ENCODE data around the gene TUFT1.
"Not testable (repeated sequence)": the region's sequence is repeated elsewhere in the genome, so short reads cannot be mapped to it uniquely, and the experiment has no call there.

Gene TUFT1

GRCh38 chr1:151581921-151582320 is 41.8 kb downstream of the TUFT1 start:
- no peak for DNase-seq

GRCh38 chr1:151583796-151584195 is 43.7 kb downstream of the TUFT1 start:
- no peak for DNase-seq

GRCh38 chr1:151584278-151584677 is 44.2 kb downstream of the TUFT1 start:
- no peak for DNase-seq

- DNase-seq, result no peak
Observed at GRCh38 chr1:151584780-151585179, 44.7 kb downstream of the TUFT1 start.

GRCh38 chr1:151585622-151586021 is 45.5 kb downstream of the TUFT1 start:
- no peak for DNase-seq

GRCh38 chr1:151590961-151591360 is 50.9 kb downstream of the TUFT1 start:
- no peak for DNase-seq

- DNase-seq, result no peak
Observed at GRCh38 chr1:151593730-151594129, 53.6 kb downstream of the TUFT1 start.

GRCh38 chr1:151594143-151594625 is 54.1 kb downstream of the TUFT1 start:
- peak; percentile 87 to 89 for DNase-seq

- no peak for DNase-seq
Observed at GRCh38 chr1:151596166-151596953, 56.3 kb downstream of the TUFT1 start.

- not testable (repeated sequence) for DNase-seq
Observed at GRCh38 chr1:151602550-151602949, 62.4 kb downstream of the TUFT1 start.

- DNase-seq, result no peak
Observed at GRCh38 chr1:151604291-151604690, 64.2 kb downstream of the TUFT1 start.

- DNase-seq, result no peak
Observed at GRCh38 chr1:151606384-151606783, 66.3 kb downstream of the TUFT1 start.

GRCh38 chr1:151606857-151607256 is 66.7 kb downstream of the TUFT1 start:
- DNase-seq, result no peak

- DNase-seq, result no peak
Observed at GRCh38 chr1:151610142-151610541, 70.0 kb downstream of the TUFT1 start.

GRCh38 chr1:151611288-151611790 is 71.2 kb downstream of the TUFT1 start:
- no peak for DNase-seq

GRCh38 chr1:151611832-151612500 is 71.9 kb downstream of the TUFT1 start, which contains the start of gene SNX27:
TSS of gene SNX27 (plus strand) at chr1:151612050. CDS start at chr1:151612202, 152 bp downstream.
- DNase-seq, result peak; percentile 87 to 90

GRCh38 chr1:151612501-151613281 is 72.6 kb downstream of the TUFT1 start:
- DNase-seq, result peak in 1 of 2 experiments; percentile 38

GRCh38 chr1:151613282-151613780 is 73.2 kb downstream of the TUFT1 start:
- DNase-seq, result no peak

- DNase-seq, result no peak
Observed at GRCh38 chr1:151615711-151616504, 75.8 kb downstream of the TUFT1 start.

- no peak for DNase-seq
Observed at GRCh38 chr1:151616505-151616849, 76.4 kb downstream of the TUFT1 start.

- DNase-seq, result no peak
Observed at GRCh38 chr1:151618003-151618402, 77.9 kb downstream of the TUFT1 start.

GRCh38 chr1:151618470-151618869 is 78.4 kb downstream of the TUFT1 start:
- DNase-seq, result no peak
